ENCODE results near the gene CDA.

The CDA gene

GRCh38 chr1:20666146-20666545 lies 77.2 kb downstream of the CDA start:
- DNase-seq = no peak
- Histone ChIP-seq H3K9me3 (no peaks in the 10 kb centered on the region), H3K4me1 (no peaks in the 10 kb centered on the region; the same call in 1 of the 2 replicates), H3K4me3 (ENCODE audit: low read depth, low read length) (no peak overlapping the region), H3K36me3 (no peaks in the 10 kb centered on the region), H3K27me3 (no peaks in the 10 kb centered on the region)
- no peak for TF ChIP-seq CTCF (IDR thresholded peaks at IDR 0.05; ENCODE audit: low read depth, low read length)

GRCh38 chr1:20666804-20667203 lies 77.9 kb downstream of the CDA start:
- H3K27me3 ChIP-seq = no peaks in the 10 kb centered on the region
- H3K9me3 ChIP-seq = no peaks in the 10 kb centered on the region
- no peaks in the 10 kb centered on the region for H3K36me3 ChIP-seq
- no peak for TF ChIP-seq CTCF (IDR thresholded peaks at IDR 0.05; ENCODE audit: low read depth, low read length)
- peak; percentile 49 for DNase-seq
- no peaks in the 10 kb centered on the region; the same call in 1 of the 2 replicates for H3K4me1 ChIP-seq
- no peak overlapping the region for H3K4me3 ChIP-seq (ENCODE audit: low read depth, low read length)

Measured in BE2C (cell line).